Measurements from ENCODE around the gene TMTC3. TPM values are rescaled to one million over a fixed set of nuclear protein-coding genes. Genes with fewer than 3 reads are reported as not detected.
"Not testable (repeated sequence)": the region's sequence is repeated elsewhere in the genome, so short reads cannot be mapped to it uniquely, and the experiment has no call there.

TMTC3 gene
- total RNA-seq, 1 donor from 2014 or later = 24.6 TPM

- no peak for DNase-seq (ENCODE audit: low spot score)
These were observed 24.1 kb downstream of the TMTC3 start for GRCh38 chr12:88166179-88166578.

- no peak for DNase-seq (ENCODE audit: low spot score)
These were observed 25.3 kb downstream of the TMTC3 start for GRCh38 chr12:88167384-88167783.

DNA sequence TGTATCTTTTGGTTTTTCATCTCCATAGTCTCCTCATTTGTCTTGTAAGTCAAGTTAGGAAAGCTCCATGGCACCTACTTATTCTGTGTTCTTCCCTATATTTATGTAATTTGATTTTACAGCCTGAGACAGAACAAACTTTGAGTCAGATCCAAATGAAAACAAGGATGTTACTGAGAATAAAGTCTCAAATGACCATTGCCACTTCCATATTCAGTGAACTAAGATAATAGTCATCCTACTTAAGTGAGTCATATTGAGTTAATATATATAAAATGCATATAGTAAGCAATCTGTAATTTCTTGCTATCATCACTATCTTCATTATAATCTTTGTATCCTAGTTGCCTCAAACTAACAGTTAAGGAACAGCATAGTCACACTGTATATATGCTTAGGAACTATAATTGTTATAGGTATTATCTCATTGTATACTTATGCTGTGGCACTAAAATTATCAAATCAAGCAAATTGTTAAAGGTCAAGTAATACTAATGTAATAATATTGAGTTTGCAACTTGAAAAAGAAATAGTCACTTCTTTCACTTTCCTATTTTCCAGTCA is 30.8 kb downstream of the TMTC3 start:
- no peak for DNase-seq (ENCODE audit: low spot score)

- no peak for DNase-seq (ENCODE audit: low spot score)
These were observed 33.4 kb downstream of the TMTC3 start for GRCh38 chr12:88175544-88175943.

DNA sequence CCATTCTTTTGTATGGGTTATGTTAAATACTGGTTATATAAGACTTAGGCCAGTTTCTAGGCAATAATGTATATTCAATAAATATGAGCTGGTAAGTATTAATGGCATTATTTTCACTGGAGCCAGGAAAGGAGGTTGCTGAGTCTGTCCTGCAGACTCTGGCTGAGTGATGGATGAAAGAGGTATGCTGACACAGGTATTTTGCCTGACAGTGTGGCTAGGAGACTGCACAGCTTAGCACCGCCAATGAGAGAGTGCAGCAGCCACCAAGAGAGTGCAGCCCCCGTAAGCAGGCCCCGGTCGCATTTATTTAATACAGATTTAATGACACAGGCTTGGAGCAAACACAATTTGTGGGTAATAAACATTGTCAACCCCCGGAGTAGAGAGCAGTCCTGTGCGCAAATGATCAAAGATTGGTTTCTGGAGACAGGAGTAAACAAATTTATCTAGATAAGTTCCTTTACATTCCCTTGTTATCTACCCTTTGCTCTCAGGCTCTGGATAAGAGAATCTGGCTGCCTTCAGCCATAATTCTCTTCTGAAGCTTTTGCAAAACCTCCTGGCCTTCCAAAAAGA is 37.4 kb downstream of the TMTC3 start:
- no peak for DNase-seq (ENCODE audit: low spot score)

DNA sequence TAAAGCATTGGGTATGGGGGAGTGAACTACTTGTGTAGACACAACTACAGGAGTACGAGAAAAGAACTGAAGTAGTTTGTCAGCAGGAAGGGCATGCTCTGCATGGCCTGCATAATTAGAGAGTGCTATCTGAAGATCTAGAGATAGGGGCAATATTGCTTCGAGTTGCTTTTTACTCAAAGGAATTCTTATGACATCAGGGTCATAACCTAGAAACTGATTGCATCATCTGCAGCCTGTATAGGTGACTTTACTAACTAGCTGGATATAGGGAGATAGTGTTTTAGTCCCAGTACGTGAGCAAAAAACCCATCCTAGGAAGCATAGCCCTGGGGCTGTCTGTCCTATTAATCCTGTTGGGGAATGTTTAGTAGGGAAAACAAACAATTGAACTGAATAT is 39.8 kb downstream of the TMTC3 start:
- DNase-seq (ENCODE audit: low spot score) = no peak

DNA sequence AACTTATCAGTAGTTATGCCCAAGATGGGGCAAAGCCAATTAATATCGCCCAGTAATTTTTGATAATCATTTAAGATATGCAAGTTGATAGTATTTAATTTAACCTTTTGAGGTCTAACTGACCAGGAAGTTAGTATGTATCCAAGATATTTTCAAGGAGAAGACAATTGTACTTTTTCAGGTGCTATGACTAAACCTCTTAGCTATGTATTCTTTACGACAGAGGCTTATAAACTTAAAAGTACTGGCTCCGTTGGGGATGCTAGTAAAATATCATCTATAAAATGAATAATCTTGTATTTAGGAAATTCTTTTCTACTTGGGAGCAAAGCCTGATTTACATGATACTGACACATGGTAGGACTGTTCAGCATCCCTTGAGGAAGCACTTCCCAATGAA is 40.3 kb downstream of the TMTC3 start:
- no peak for DNase-seq (ENCODE audit: low spot score)

- no peak for DNase-seq (ENCODE audit: low spot score)
These were observed 42.1 kb downstream of the TMTC3 start for GRCh38 chr12:88184196-88184595.

DNA sequence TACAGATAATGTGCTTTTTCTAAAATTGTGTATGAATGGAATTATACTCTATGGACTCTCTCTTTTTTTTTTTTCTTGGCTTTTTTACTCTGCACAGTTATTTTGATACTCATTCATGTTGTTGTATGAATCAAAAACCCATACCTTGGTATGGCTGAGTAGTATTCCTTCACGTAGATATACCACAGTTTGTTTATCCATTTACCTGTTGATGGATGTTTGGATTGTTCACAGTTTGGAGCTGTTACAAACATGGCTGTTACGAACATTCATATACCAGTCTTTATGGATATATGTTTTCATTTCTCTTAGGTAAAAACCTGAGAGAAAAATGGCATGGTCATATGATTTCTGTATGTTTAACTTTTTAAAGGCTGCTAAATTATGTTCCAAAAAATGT is 43.2 kb downstream of the TMTC3 start:
- no peak for DNase-seq (ENCODE audit: low spot score)

DNA sequence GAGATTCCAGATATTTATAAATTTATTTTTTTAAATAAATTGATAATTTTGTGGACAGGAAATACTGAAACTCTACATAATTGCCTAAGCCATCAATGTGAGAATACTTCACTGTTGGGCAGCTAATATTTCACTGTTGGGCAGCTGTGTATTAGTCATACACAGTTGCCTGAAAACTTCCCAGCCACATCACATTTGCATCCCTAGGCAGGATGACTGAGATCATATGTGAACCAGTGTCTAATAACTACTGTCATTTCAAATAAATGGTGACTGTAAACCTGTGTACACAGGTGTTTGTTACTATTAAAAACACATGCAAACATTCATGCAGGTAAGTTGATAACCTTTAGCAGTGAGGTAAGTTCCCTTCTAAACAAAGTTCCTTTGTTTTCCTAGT is 43.9 kb downstream of the TMTC3 start:
- DNase-seq (ENCODE audit: low spot score) = no peak

DNA sequence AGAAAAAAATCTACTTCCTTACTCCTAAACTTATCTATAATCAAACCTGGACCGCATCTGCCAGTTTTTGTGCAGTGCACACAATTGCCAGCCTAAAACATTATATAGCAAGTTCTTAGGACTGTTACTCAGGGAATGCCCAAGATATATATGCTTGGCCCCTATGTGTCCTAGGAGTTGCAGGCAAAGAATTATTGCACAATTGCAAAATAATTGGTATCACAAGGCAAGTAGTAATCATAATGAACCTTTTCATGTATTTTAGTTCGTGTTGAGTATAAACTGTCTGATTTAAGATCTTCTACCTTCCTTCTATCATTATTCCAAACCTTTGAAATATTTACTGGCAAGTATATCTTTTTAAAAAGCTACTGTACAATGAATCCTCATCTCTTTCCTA is 45.5 kb downstream of the TMTC3 start:
- no peak for DNase-seq (ENCODE audit: low spot score)

GRCh38 chr12:88188180-88188579 is 46.1 kb downstream of the TMTC3 start:
- DNase-seq (ENCODE audit: low spot score) = no peak

DNA sequence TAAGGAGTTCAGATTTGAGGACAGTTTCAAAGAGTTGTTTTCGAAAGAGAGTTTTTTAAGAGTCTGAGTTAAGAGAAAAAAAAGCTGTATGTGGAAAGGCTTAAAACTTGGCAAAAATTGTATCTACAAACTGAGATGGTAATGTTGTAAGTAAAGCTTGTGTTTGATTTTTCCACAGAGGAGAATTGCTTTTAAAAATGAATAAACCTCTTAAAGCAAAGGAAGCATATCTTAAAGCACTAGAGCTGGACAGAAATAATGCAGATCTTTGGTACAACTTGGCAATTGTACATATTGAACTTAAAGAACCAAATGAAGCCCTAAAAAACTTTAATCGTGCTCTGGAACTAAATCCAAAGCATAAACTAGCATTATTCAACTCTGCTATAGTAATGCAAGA is 50.3 kb downstream of the TMTC3 start:
- DNase-seq (ENCODE audit: low spot score) = no peak

GRCh38 chr12:88194868-88195267 is 52.8 kb downstream of the TMTC3 start:
- DNase-seq (ENCODE audit: low spot score) = no peak

DNA sequence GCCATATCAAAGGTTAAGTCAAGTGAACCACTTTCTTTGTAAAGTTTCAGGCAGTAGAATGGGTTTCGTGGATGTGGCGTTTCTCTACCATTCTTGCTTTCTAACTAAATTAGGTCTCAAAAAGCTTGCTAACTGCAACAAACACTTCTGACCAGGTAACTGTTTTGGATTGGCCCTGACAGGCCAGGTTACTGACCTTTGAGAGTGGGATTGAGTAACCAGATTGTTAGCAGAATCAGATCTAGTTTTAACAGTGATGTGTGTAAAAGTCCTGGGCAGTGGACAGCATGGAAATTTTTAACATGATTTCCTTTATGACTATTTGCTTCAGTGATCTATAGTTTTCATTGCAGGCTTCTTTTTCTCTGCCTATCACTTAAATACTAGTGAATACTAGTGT is 57.9 kb downstream of the TMTC3 start:
- no peak for DNase-seq (ENCODE audit: low spot score)

DNA sequence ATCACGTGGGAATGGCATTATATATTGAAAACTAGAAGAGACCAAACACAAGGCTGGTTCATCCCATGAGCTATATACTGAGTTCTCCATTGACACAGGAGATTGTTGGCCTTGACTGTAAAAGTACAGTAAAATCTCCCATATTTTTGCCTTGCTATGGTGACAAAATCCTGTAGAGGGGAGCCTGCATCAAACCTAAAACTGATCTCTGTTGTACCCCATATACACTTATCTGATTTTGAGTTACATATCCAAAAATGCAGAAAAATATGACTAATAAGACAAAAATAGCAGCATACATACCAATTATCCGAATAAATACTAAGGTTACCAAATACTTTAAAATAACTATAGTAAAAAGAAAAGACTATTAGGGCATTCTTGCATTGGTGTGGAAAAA is 60.4 kb downstream of the TMTC3 start:
- no peak for DNase-seq (ENCODE audit: low spot score)

- DNase-seq (ENCODE audit: low spot score) = no peak
These were observed 64.5 kb downstream of the TMTC3 start for GRCh38 chr12:88206601-88207000.

DNA sequence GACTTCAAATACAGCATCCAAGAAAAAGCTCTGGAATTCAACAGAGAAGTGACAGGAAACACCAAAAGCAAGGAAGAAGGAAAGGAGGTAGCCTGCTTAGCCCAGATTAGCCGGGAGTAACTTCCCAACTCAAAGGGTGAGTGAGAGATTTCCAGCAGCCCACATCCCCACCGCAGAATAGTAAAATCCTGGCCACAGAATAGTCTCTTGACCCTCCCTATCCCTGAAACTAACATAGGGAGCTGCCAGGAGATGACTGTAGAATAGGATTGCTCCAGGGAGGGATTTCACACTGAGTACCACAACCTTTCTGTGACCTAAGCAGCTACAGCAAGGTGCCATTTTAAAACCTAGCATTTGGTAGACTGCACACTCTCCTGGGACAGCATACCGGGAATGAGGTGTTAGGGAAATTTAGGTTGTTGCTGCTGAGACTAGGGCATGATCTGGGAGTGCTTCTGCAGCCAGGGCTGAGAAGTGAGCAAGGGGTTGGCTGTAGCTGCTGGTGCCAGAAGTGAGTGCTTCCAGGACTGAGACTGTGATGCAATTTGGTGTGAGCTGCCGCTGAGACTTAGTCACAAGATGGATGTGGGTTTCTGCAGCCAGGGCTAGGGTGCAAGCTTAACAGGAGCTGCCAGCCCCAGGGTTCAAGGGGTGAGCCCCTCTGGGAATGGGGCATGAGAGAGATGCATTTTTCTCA is 66.0 kb downstream of the TMTC3 start:
- DNase-seq (ENCODE audit: low spot score) = no peak

- no peak for DNase-seq (ENCODE audit: low spot score)
These were observed 66.6 kb downstream of the TMTC3 start for GRCh38 chr12:88208661-88209060.

GRCh38 chr12:88210311-88210710 is 68.2 kb downstream of the TMTC3 start:
- not testable (repeated sequence) for DNase-seq (ENCODE audit: low spot score)

DNA sequence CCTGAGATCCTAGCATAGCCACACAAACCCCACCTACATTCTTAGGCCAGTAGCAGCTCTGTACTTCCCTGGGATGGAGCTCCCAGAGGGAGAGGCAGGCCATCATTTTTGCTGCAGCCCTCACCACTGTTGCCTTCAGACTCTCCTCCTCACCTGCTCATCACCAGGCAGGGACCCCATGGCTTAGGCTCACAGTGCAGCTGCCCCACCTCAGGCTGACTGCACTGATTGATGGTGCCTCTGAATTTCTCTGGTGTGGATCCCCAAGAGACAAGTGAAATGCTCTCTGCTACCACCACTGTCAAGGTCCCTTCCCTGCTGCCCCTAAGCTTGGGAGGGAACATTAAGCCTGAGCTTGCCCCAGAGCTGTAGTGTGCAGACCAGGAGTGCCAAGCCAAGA is 76.2 kb downstream of the TMTC3 start:
- no peak for DNase-seq (ENCODE audit: low spot score)

DNA sequence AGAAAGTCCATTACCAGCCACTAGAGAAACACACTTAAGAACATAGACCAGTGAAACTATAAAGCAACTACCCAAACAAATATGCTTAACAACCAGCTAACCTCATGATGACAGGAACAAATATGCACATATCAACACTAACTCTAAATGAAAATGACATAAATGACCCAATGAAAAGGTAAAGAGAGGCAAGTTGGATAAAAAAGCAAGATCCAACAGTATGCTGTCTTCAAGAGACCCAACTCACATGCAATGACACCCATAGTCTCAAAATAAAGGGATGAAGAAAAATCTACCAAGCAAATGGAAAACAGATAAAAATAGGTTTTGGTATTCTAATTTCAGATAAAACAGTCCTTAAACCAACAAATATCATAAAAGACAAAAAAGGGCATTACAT is 77.8 kb downstream of the TMTC3 start:
- no peak for DNase-seq (ENCODE audit: low spot score)

GRCh38 chr12:88223519-88223918 is 81.4 kb downstream of the TMTC3 start:
- no peak for DNase-seq (ENCODE audit: low spot score)

- DNase-seq (ENCODE audit: low spot score) = no peak
These were observed 83.7 kb downstream of the TMTC3 start for GRCh38 chr12:88225776-88226175.

Measured in ureter (tissue), 1 donor.